WTC11 (cell line): ENCODE data around the gene ZNF282.

Source experiments
- FOXK1 ChIP-seq: sonication (generic); formaldehyde crosslinking; IDR thresholded peaks from 2 replicates; pipeline ENCODE4 v1.8.0; 2022; ENCODE audit warnings: mild to moderate bottlenecking, moderate library complexity, missing genetic modification reagents
- NR1H2 ChIP-seq: sonication (generic); formaldehyde crosslinking; IDR thresholded peaks from 2 replicates; pipeline ENCODE4 v1.9.0; 2021; ENCODE audit warnings: mild to moderate bottlenecking, moderate library complexity, missing genetic modification reagents
- RELA ChIP-seq: sonication (generic); formaldehyde crosslinking; IDR thresholded peaks from 2 replicates; pipeline ENCODE4 v1.8.1; 2022; ENCODE audit warnings: missing genetic modification reagents, mild to moderate bottlenecking, borderline replicate concordance
- SOX15 ChIP-seq: fragments of 250-450 bp; sonication (Bioruptor Pico); IDR thresholded peaks from 2 replicates; pipeline ENCODE4 v1.9.0; 2021; ENCODE audit warnings: mild to moderate bottlenecking
- SP1 ChIP-seq: sonication (generic); formaldehyde crosslinking; conservative IDR thresholded peaks from 2 replicates; pipeline ENCODE4 v1.8.1; 2022; ENCODE audit warnings: missing genetic modification reagents
- TF ChIP-seq, protein P1 (sequence below): sonication (generic); formaldehyde crosslinking; IDR thresholded peaks from 2 replicates; pipeline ENCODE4 v1.8.1; 2023; ENCODE audit warnings: mild to moderate bottlenecking, missing genetic modification reagents, moderate library complexity
- TF ChIP-seq, protein P2 (sequence below): sonication (generic); formaldehyde crosslinking; IDR thresholded peaks from 2 replicates; pipeline ENCODE4 v1.8.1; 2023; ENCODE audit warnings: mild to moderate bottlenecking, missing genetic modification reagents, moderate library complexity
- TF ChIP-seq, protein P3 (sequence below): fragments of 200-600 bp; IDR thresholded peaks from 2 replicates; pipeline ENCODE4 v1.8.0; 2022; ENCODE audit warnings: antibody characterized with exemption

DNA sequence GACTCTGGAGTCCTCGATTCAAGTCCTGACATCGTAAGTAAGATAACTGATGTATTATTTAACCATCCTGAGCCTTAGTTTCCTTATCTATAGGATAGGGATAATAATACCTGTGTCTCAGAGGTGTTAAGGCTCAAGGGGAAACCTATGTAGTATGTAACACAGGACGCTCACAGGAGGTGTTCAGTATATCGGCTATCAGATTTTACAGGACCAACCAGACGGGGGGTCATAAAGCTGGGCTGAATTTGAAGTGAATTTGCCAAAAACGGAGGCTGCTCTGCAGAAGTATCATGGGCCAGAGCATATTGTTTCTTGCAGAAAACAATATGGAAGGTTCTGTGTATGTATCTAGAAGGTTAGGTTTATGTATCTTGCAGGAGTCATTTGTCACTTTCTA lies 11.1 kb upstream of the ZNF282 start:
- TF ChIP-seq SOX15 (CRISPR knock-in tag) (no peak), SP1 (CRISPR knock-in tag) (no peak), FOXK1 (no peak), RELA (CRISPR knock-in tag) (no peak), NR1H2 (no peak)
- TF ChIP-seq, protein P1, sequence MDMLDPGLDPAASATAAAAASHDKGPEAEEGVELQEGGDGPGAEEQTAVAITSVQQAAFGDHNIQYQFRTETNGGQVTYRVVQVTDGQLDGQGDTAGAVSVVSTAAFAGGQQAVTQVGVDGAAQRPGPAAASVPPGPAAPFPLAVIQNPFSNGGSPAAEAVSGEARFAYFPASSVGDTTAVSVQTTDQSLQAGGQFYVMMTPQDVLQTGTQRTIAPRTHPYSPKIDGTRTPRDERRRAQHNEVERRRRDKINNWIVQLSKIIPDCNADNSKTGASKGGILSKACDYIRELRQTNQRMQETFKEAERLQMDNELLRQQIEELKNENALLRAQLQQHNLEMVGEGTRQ (CRISPR knock-in tag) = no peak
- TF ChIP-seq, protein P2, sequence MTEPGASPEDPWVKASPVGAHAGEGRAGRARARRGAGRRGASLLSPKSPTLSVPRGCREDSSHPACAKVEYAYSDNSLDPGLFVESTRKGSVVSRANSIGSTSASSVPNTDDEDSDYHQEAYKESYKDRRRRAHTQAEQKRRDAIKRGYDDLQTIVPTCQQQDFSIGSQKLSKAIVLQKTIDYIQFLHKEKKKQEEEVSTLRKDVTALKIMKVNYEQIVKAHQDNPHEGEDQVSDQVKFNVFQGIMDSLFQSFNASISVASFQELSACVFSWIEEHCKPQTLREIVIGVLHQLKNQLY (CRISPR knock-in tag) = no peak
- TF ChIP-seq, protein P3, sequence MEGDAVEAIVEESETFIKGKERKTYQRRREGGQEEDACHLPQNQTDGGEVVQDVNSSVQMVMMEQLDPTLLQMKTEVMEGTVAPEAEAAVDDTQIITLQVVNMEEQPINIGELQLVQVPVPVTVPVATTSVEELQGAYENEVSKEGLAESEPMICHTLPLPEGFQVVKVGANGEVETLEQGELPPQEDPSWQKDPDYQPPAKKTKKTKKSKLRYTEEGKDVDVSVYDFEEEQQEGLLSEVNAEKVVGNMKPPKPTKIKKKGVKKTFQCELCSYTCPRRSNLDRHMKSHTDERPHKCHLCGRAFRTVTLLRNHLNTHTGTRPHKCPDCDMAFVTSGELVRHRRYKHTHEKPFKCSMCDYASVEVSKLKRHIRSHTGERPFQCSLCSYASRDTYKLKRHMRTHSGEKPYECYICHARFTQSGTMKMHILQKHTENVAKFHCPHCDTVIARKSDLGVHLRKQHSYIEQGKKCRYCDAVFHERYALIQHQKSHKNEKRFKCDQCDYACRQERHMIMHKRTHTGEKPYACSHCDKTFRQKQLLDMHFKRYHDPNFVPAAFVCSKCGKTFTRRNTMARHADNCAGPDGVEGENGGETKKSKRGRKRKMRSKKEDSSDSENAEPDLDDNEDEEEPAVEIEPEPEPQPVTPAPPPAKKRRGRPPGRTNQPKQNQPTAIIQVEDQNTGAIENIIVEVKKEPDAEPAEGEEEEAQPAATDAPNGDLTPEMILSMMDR = no peak
